K562 (cell line): Measurements from ENCODE around the gene HGFAC. TPM values are rescaled to one million over a fixed set of nuclear protein-coding genes. Genes with fewer than 3 reads are reported as not detected.

ENCODE experiments used
- ATAC-seq: fragments of 200-7000 bp; cut with Tn5 transposase; 3 replicates; pipeline ENCODE4 v1.9.1; 2020; ENCODE audit warnings: moderate library complexity
- BruUV-seq: library from RNA; stranded (reverse); fragments of 400-500 nt; replicated peaks from 2 replicates; lab custom pipeline; 2021; lab: Mats Ljungman, UMichigan
- CTCF ChIA-PET: fragments of 300-600 bp; formaldehyde crosslinking; extraction: SDS; loops from one replicate; lab custom pipeline; 2021; ENCODE audit warnings: low intra/inter-chr PET ratio; lab: Yijun Ruan, JAX
- POLR2A ChIA-PET: fragments of 300-600, 350-650 bp; sonication (Branson Sonifier 250); formaldehyde crosslinking; extraction: SDS; loops from one replicate; lab custom pipeline; 2021; ENCODE audit warnings: antibody characterized with exemption, inconsistent platforms; lab: Yijun Ruan, JAX
- DNase-seq, 4 experiments: peaks; one replicate each; pipeline versions ENCODE4 v3.0.0 to v3.0.0-alpha.2; 2011 to 2018; ENCODE audit warnings: low spot score in 3 of 4, mixed read lengths in 3 of 4; ENCODE audit errors: extremely low read depth in 1 of 4
- FAIRE-seq: peaks from 2 replicates; lab custom pipeline; 2011; peaks lifted over from hg19 to GRCh38; lab: Jason Lieb, UNC
- H2AFZ ChIP-seq: 2 replicates; pipeline ENCODE4 v1.6.0; 2011; ENCODE audit warnings: low read depth, low read length, control low read depth, inconsistent platforms
- H3K27ac ChIP-seq: fragments of 200-600 bp; 3 replicates; pipeline ENCODE4 v1.8.0; 2011; ENCODE audit warnings: low read depth, mild to moderate bottlenecking, control low read depth, inconsistent platforms, low read length, moderate library complexity, mixed read lengths; ENCODE audit errors: extremely low read depth
- H3K27me3 ChIP-seq, 2 experiments: fragments of 300-600 bp in 1 of 2; 2 replicates in 1 of 2; 3 replicates in 1 of 2; pipeline versions ENCODE4 v1.6.0 to v1.8.0; 2011; ENCODE audit warnings: inconsistent platforms in 2 of 2, low read length in 2 of 2, mild to moderate bottlenecking in 1 of 2, mixed read lengths in 1 of 2, moderate library complexity in 1 of 2; ENCODE audit not compliant: control insufficient read depth in 2 of 2, insufficient read depth in 2 of 2
- H3K36me3 ChIP-seq: fragments of 300-600 bp; 3 replicates; pipeline ENCODE4 v1.8.0; 2011; ENCODE audit warnings: mild to moderate bottlenecking, low read length, inconsistent platforms; ENCODE audit not compliant: control insufficient read depth, insufficient read depth
- H3K4me1 ChIP-seq, 2 experiments: fragments of 200-600 bp in 1 of 2; replicated peaks in 1 of 2; 2 replicates in 1 of 2; 3 replicates in 1 of 2; pipeline versions ENCODE4 v1.5.1 to v1.8.0; 2011; ENCODE audit warnings: inconsistent platforms in 2 of 2, low read length in 2 of 2, mild to moderate bottlenecking in 1 of 2, mixed read lengths in 1 of 2, moderate library complexity in 1 of 2; ENCODE audit not compliant: control insufficient read depth in 2 of 2, insufficient read depth in 2 of 2
- H3K4me2 ChIP-seq: 2 replicates; pipeline ENCODE4 v1.6.1; 2011; ENCODE audit warnings: low read length, control low read depth, inconsistent platforms, mixed read lengths; ENCODE audit not compliant: insufficient read depth
- H3K4me3 ChIP-seq: fragments of 200-600 bp; sonication (generic), shearing (Covaris generic); 2 replicates; pipeline ENCODE4 v1.5.1; 2016; ENCODE audit warnings: control low read depth, inconsistent platforms
- H3K79me2 ChIP-seq: fragments of 200-600 bp; 3 replicates; pipeline ENCODE4 v1.8.0; 2011; ENCODE audit warnings: low read length, inconsistent platforms; ENCODE audit not compliant: control insufficient read depth, insufficient read depth
- H3K9ac ChIP-seq, 2 experiments: 2 replicates each; pipeline versions ENCODE4 v1.6.0 to v1.6.1; 2011; ENCODE audit warnings: low read depth in 2 of 2, low read length in 2 of 2, control low read depth in 1 of 2, inconsistent platforms in 1 of 2, mild to moderate bottlenecking in 1 of 2, mixed read lengths in 1 of 2; ENCODE audit not compliant: insufficient read depth in 1 of 2
- H3K9me1 ChIP-seq: one replicate; pipeline ENCODE4 v1.6.0; 2011; ENCODE audit warnings: inconsistent platforms, mild to moderate bottlenecking, low read length, moderate library complexity; ENCODE audit not compliant: control insufficient read depth, insufficient read depth
- H3K9me3 ChIP-seq: replicated peaks from 2 replicates; pipeline ENCODE4 v1.5.1; 2011; ENCODE audit warnings: low read depth, low read length, inconsistent platforms; ENCODE audit not compliant: control insufficient read depth, insufficient read depth
- H4K20me1 ChIP-seq: replicated peaks from 2 replicates; pipeline ENCODE4 v1.6.1; 2011; ENCODE audit warnings: low read length, inconsistent platforms, mixed read lengths; ENCODE audit not compliant: control insufficient read depth, insufficient read depth
- GATAD2B ChIP-seq: fragments of 450-650 bp; IDR thresholded peaks from 2 replicates; pipeline ENCODE4 v1.6.1; 2017; ENCODE audit warnings: mild to moderate bottlenecking, borderline replicate concordance
- PRDM10 ChIP-seq: fragments of 450-650 bp; IDR thresholded peaks from 2 replicates; pipeline ENCODE4 v1.6.1; 2018; ENCODE audit not compliant: partially characterized antibody
- ZNF316 ChIP-seq: fragments of 450-650 bp; IDR thresholded peaks from 2 replicates; pipeline ENCODE4 v1.6.1; 2016
- whole genome bisulfite sequencing: fragments of 100-300 bp; shearing (Covaris generic); methylation state at CpG from one replicate; pipeline ENCODE4 v1.1.6; 2016; ENCODE audit warnings: low coverage, mixed read lengths; ENCODE audit not compliant: insufficient coverage; ENCODE audit errors: missing lambda C conversion rate; 5-methylcytosine and 5-hydroxymethylcytosine counted together
- in situ Hi-C: fragments of 300-500 bp; cut with MboI; formaldehyde crosslinking; loops from 4 replicates; pipeline ENCODE4 v1.15.0; 2018; ENCODE audit warnings: inconsistent platforms, mixed read lengths
- intact Hi-C: fragments of 100-400 bp; cut with micrococcal nuclease; formaldehyde crosslinking; loops from 2 replicates; pipeline ENCODE4 v1.14.2; 2022
- polyA plus RNA-seq, 8 experiments: library from polyadenylated mRNA; depleted of rRNA in 4 of 8; stranded (reverse) in 5 of 8; unstranded in 3 of 8; fragments of >200 nt; fragmentation: Nextera tagmentation in 2 of 8; fragmentation: Illumina TruSeq in 1 of 8; extraction: Ambion mirVana in 2 of 8; extraction: Trizol in 1 of 8; gene quantifications; 2 replicates each; pipeline versions ENCODE4 v1.2.1 to v1.2.3, GENCODE V29; 2011 to 2014; ENCODE audit warnings: inconsistent platforms in 1 of 8, missing spikeins in 1 of 8
- total RNA-seq, 7 experiments: library from RNA; depleted of rRNA in 6 of 7; stranded (reverse); fragments of >200 nt in 6 of 7; fragmentation: Illumina TruSeq in 2 of 7; extraction: Trizol in 2 of 7; gene quantifications; 2 replicates each; pipeline versions ENCODE4 v1.2.1 to v1.2.3, GENCODE V29; 2011 to 2021; ENCODE audit warnings: low replicate concordance in 1 of 7

The HGFAC gene
- total and polyA plus RNA-seq, 9 of the 15 experiments (the other 6 are each of a cell fraction or from before 2014, with no cell fraction given) = 0.13 TPM; not detected in 8

DNA sequence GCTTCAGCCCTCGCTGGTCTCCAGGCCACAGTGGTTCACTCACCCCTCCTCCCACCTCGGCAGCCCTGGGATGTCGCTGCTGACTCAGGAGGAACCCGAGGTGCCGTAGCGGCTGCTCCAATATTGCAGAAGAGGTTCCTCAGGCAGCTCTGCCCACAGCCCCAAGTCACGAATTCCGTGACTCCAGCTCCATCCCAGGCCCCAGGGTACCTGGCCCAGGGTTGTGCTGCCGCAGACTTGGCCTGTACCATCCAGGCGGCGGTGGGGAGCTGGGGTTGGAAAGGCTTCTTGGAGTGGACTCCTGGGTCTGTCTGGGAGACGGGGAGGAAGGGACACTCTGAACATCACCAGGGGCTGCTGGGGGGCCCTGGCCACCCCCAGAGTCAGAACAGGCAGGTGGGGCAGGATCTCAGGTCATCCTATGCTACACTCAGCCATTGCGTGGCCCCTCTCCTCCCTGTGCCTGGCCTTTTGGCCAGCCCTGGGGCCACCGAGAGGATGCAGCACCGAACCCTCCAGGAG, 728 bp upstream of the HGFAC start:
- in situ Hi-C loops (loop anchor here (5.0 kb wide), 1 partner anchor 334 kb away; no protein-coding TSS in a partner anchor), intact Hi-C loops (loop anchor here (5.0 kb wide), 3 partner anchors 199 to 394 kb away; no protein-coding TSS in a partner anchor)
- FAIRE-seq (no peak), ATAC-seq (peak; percentile 19; the same call in 1 of the 3 replicates), DNase-seq (peak in 2 of 4 experiments; percentile 36 to 51)
- H3K36me3 ChIP-seq = no peaks in the 10 kb centered on the region
- no peak overlapping the region for H3K27ac ChIP-seq
- H4K20me1 ChIP-seq = no peaks in the 10 kb centered on the region; the same call in 1 of the 2 replicates
- peaks cover 0 to 83% of the 10 kb centered on the region in 2 experiments; a peak in 2 of 5 replicates for H3K4me1 ChIP-seq
- ChIA-PET CTCF (interaction anchor here (0.9 kb wide), 1 partner anchor 94 kb away, joined by 5 read pairs; no protein-coding TSS in a partner anchor), POLR2A (interaction anchor here (0.6 to 1.1 kb wide), 2 partner anchors 8 to 121 kb away, joined by 4 read pairs; no protein-coding TSS in a partner anchor)
- H2AFZ ChIP-seq = no peak overlapping the region
- no peaks in the 10 kb centered on the region for H3K9me3 ChIP-seq
- H3K4me2 ChIP-seq = no peak overlapping the region
- H3K4me3 ChIP-seq = no peak overlapping the region
- no peaks in the 10 kb centered on the region for H3K9me1 ChIP-seq
- no peaks in the 10 kb centered on the region; a peak in 2 of 5 replicates for H3K27me3 ChIP-seq
- H3K79me2 ChIP-seq = no peaks in the 10 kb centered on the region
- 16% methylated on average over 11 of the region's 15 CpGs for WGBS
- H3K9ac ChIP-seq = no peak overlapping the region
- TF ChIP-seq GATAD2B (no peak), ZNF316 (peak; percentile 21; the same call in 1 of the 2 replicates), PRDM10 (peak; percentile 70)
- BruUV-seq = no TSS peak
